GM23248 (cell line): ENCODE results near the gene FGD2.

Experiments
- EZH2 ChIP-seq: fragments of 200-600 bp; sonication (generic); IDR thresholded peaks from 2 replicates; pipeline ENCODE4 v1.6.1; 2018; ENCODE audit warnings: antibody characterized with exemption, mild to moderate bottlenecking; ENCODE audit not compliant: insufficient read depth, poor library complexity, severe bottlenecking
- EZH2phosphoT487 ChIP-seq: fragments of 200-600 bp; sonication (generic); IDR thresholded peaks from 2 replicates; pipeline ENCODE4 v1.6.1; 2018; ENCODE audit warnings: antibody characterized with exemption, moderate library complexity, mild to moderate bottlenecking, low read depth; ENCODE audit not compliant: insufficient read depth

GRCh38 chr6:36957773-36958271 is 47.6 kb upstream of the FGD2 start:
- TF ChIP-seq EZH2, result no peak
- TF ChIP-seq EZH2phosphoT487, result no peak
